Neuronal stem cell (in vitro differentiated cells): ENCODE measurements around the gene CEP112.

Experiments used
- DNase-seq: peaks from one replicate; pipeline ENCODE4 v3.0.0-alpha.2; 2013; ENCODE audit warnings: low spot score
- H2AFZ ChIP-seq: one replicate; pipeline ENCODE4 v1.6.1; 2013; ENCODE audit warnings: mild to moderate bottlenecking, low read length, inconsistent platforms
- H2AK5ac ChIP-seq: 2 replicates; pipeline ENCODE4 v1.6.1; 2013; ENCODE audit warnings: low read depth, mild to moderate bottlenecking, inconsistent platforms, low read length, moderate library complexity, mixed read lengths
- H2BK120ac ChIP-seq: 2 replicates; pipeline ENCODE4 v1.6.1; 2013; ENCODE audit warnings: low read depth, mild to moderate bottlenecking, inconsistent platforms, low read length, moderate library complexity, mixed read lengths
- H2BK12ac ChIP-seq: one replicate; pipeline ENCODE4 v1.6.1; 2013; ENCODE audit warnings: low read length, inconsistent platforms
- H2BK15ac ChIP-seq: 2 replicates; pipeline ENCODE4 v1.6.1; 2013; ENCODE audit warnings: mild to moderate bottlenecking, low read length, inconsistent platforms, mixed read lengths
- H2BK5ac ChIP-seq: one replicate; pipeline ENCODE4 v1.6.1; 2013; ENCODE audit warnings: inconsistent platforms, mild to moderate bottlenecking, low read length, moderate library complexity
- H3K14ac ChIP-seq: one replicate; pipeline ENCODE4 v1.6.1; 2013; ENCODE audit warnings: low read length, inconsistent platforms
- H3K18ac ChIP-seq: 2 replicates; pipeline ENCODE4 v1.6.1; 2013; ENCODE audit warnings: low read length, inconsistent platforms
- H3K23ac ChIP-seq: 2 replicates; pipeline ENCODE4 v1.6.1; 2013; ENCODE audit warnings: low read depth, mild to moderate bottlenecking, mixed read lengths, low read length, inconsistent platforms; ENCODE audit not compliant: poor library complexity
- H3K27ac ChIP-seq: replicated peaks from 3 replicates; pipeline ENCODE4 v1.5.1; 2013; ENCODE audit warnings: low read length, inconsistent platforms
- H3K27me3 ChIP-seq, 3 experiments: 2 replicates each; pipeline ENCODE4 v1.6.1; 2013; ENCODE audit warnings: low read length in 3 of 3, mild to moderate bottlenecking in 2 of 3, inconsistent platforms in 1 of 3, low read depth in 1 of 3, mixed read lengths in 1 of 3, moderate library complexity in 1 of 3; ENCODE audit not compliant: control insufficient read depth in 3 of 3, insufficient read depth in 3 of 3
- H3K36me3 ChIP-seq, 2 donors: replicated peaks in 1 of 2; 2 replicates each; pipeline ENCODE4 v1.6.1; 2013; ENCODE audit warnings: low read length in 2 of 2; ENCODE audit not compliant: control insufficient read depth in 2 of 2, insufficient read depth in 2 of 2
- H3K4ac ChIP-seq: 2 replicates; pipeline ENCODE4 v1.6.1; 2013; ENCODE audit warnings: inconsistent platforms, mild to moderate bottlenecking, low read length, moderate library complexity
- H3K4me1 ChIP-seq, 2 donors: 1 replicate in 1 of 2; 2 replicates in 1 of 2; pipeline ENCODE4 v1.6.1; 2013; ENCODE audit warnings: low read length in 2 of 2, low read depth in 1 of 2; ENCODE audit not compliant: control insufficient read depth in 2 of 2, insufficient read depth in 1 of 2
- H3K4me2 ChIP-seq: one replicate; pipeline ENCODE4 v1.6.1; 2013; ENCODE audit warnings: mild to moderate bottlenecking, low read length, inconsistent platforms; ENCODE audit not compliant: insufficient read depth, poor library complexity, severe bottlenecking
- H3K4me3 ChIP-seq, 2 donors: 2 replicates each; pipeline ENCODE4 v1.5.1; 2013; ENCODE audit warnings: low read length in 2 of 2, mild to moderate bottlenecking in 2 of 2, inconsistent platforms in 1 of 2, moderate library complexity in 1 of 2
- H3K79me1 ChIP-seq: one replicate; pipeline ENCODE4 v1.6.1; 2013; ENCODE audit warnings: low read depth, mild to moderate bottlenecking, inconsistent platforms, low read length, moderate library complexity
- H3K9ac ChIP-seq: one replicate; pipeline ENCODE4 v1.6.1; 2013; ENCODE audit warnings: mild to moderate bottlenecking, low read depth, low read length, inconsistent platforms; ENCODE audit not compliant: poor library complexity
- H3K9me3 ChIP-seq, 2 donors: replicated peaks in 1 of 2; 2 replicates each; pipeline versions ENCODE3 to v1.6.1; 2013; ENCODE audit warnings: low read length in 2 of 2, mild to moderate bottlenecking in 2 of 2, inconsistent platforms in 1 of 2, low read depth in 1 of 2, mixed read lengths in 1 of 2, moderate library complexity in 1 of 2; ENCODE audit not compliant: control insufficient read depth in 2 of 2, insufficient read depth in 1 of 2
- H4K8ac ChIP-seq: one replicate; pipeline ENCODE4 v1.6.1; 2013; ENCODE audit warnings: low read depth, mild to moderate bottlenecking, inconsistent platforms, low read length, moderate library complexity
- H4K91ac ChIP-seq: one replicate; pipeline ENCODE4 v1.6.1; 2013; ENCODE audit warnings: low read length, low read depth, mild to moderate bottlenecking, inconsistent platforms; ENCODE audit not compliant: poor library complexity
- WGBS, 2 donors: extraction: QIAGEN DNeasy Blood & Tissue Kit; methylation state at CpG; one replicate each; pipeline ENCODE4 v1.1.7; 2013; ENCODE audit warnings: missing lambda C conversion rate in 2 of 2, mixed read lengths in 1 of 2; ENCODE audit not compliant: insufficient read length in 2 of 2, insufficient replicate concordance in 1 of 2; ENCODE audit errors: extremely low coverage in 2 of 2; 5-methylcytosine and 5-hydroxymethylcytosine counted together

The CEP112 gene

GRCh38 chr17:65617496-65617895, 574.4 kb downstream of the CEP112 start:
- Histone ChIP-seq H3K79me1 (no peaks in the 10 kb centered on the region), H3K23ac (no peak overlapping the region), H3K27ac (no peak overlapping the region), H2BK12ac (no peak overlapping the region), H4K8ac (no peak overlapping the region), H3K4ac (no peak overlapping the region), H3K14ac (no peak overlapping the region), H2AFZ (no peak overlapping the region), H3K27me3 (no peaks in the 10 kb centered on the region), H2AK5ac (no peak overlapping the region), H2BK5ac (no peak overlapping the region), H3K9ac (no peak overlapping the region), H3K4me2 (no peak overlapping the region), H3K4me3 (peak overlapping the region in 1 of 2 donors; percentile 13), H3K18ac (no peak overlapping the region), H2BK120ac (no peak overlapping the region), H3K9me3 (peaks cover 0 to 4% of the 10 kb centered on the region in 2 donors), H3K4me1 (no peaks in the 10 kb centered on the region), H3K36me3 (no peaks in the 10 kb centered on the region), H2BK15ac (no peak overlapping the region), H4K91ac (no peak overlapping the region)
- no peak for DNase-seq
- WGBS, 2 donors = no CpG with 5 or more reads among the region's 11 CpGs

DNA sequence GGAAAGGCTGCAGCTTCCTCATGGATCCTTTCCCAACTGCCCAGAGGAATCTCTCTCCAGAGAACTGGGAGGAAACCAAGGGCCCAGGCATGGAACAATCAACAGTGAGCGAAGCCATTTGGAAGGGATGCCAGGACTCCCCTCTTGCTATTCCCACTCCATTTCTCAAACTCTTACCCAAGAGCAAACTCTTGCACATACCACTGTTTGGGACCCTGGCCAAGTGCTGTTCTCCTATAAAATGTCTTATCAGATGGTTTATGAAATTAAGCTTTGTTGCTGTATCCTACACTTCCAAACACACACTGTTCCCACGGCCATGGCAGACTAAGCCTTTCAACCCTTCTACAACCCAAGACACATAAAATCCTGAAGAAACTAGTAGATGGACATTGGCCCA, 582.2 kb downstream of the CEP112 start:
- Histone ChIP-seq H2AK5ac (no peak overlapping the region), H3K27me3 (no peaks in the 10 kb centered on the region), H3K4ac (no peak overlapping the region), H2AFZ (no peak overlapping the region), H3K4me1 (no peaks in the 10 kb centered on the region), H3K4me2 (no peak overlapping the region), H3K27ac (no peak overlapping the region), H4K91ac (no peak overlapping the region), H4K8ac (no peak overlapping the region), H3K18ac (no peak overlapping the region), H3K23ac (no peak overlapping the region), H2BK12ac (no peak overlapping the region), H3K9ac (no peak overlapping the region), H3K9me3 (no peaks in the 10 kb centered on the region), H3K36me3 (no peaks in the 10 kb centered on the region), H2BK120ac (no peak overlapping the region), H3K79me1 (no peaks in the 10 kb centered on the region), H3K14ac (no peak overlapping the region), H2BK5ac (no peak overlapping the region), H3K4me3 (no peak overlapping the region), H2BK15ac (no peak overlapping the region)
- no peak for DNase-seq
- no CpG with 5 or more reads among the region's 2 CpGs for WGBS, 2 donors

DNA sequence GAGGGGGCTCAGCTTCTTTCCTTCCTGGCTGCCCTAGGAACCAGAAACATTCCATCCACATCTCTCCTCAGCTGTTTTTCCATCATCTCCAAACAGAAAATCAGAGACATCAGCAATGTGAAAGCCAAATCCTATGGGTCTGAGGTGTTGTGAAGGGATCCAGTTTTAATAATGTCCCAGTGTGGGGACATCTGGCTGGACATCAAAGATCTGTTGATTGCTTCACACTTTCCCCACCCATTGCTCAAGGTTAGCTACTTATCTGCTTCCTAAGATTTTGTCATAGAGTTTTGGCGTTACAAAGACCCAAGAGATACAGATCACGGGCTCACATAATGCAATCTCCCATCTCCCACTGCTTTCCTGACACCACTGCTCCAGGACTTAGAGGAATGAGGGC, 582.6 kb downstream of the CEP112 start:
- Histone ChIP-seq H2BK5ac (no peak overlapping the region), H2BK12ac (no peak overlapping the region), H3K4me3 (no peak overlapping the region), H3K27ac (no peak overlapping the region), H3K4me1 (no peaks in the 10 kb centered on the region), H3K27me3 (no peaks in the 10 kb centered on the region), H3K9ac (no peak overlapping the region), H2BK15ac (no peak overlapping the region), H2BK120ac (no peak overlapping the region), H2AK5ac (no peak overlapping the region), H4K91ac (no peak overlapping the region), H3K36me3 (no peaks in the 10 kb centered on the region), H3K23ac (no peak overlapping the region), H3K4me2 (no peak overlapping the region), H3K4ac (no peak overlapping the region), H3K79me1 (no peaks in the 10 kb centered on the region), H3K18ac (no peak overlapping the region), H3K9me3 (no peaks in the 10 kb centered on the region), H4K8ac (no peak overlapping the region), H3K14ac (no peak overlapping the region), H2AFZ (no peak overlapping the region)
- DNase-seq = no peak
- WGBS, 2 donors = no CpG with 5 or more reads among the region's 2 CpGs

- Histone ChIP-seq H4K8ac (no peak overlapping the region), H3K9me3 (no peaks in the 10 kb centered on the region), H2BK5ac (no peak overlapping the region), H3K27me3 (no peaks in the 10 kb centered on the region), H3K4me1 (peaks cover 3 to 12% of the 10 kb centered on the region in 2 donors), H3K4ac (no peak overlapping the region), H3K4me3 (no peak overlapping the region), H2BK120ac (no peak overlapping the region), H2BK12ac (no peak overlapping the region), H3K14ac (no peak overlapping the region), H3K18ac (no peak overlapping the region), H2AFZ (no peak overlapping the region), H3K9ac (no peak overlapping the region), H2BK15ac (no peak overlapping the region), H3K4me2 (no peak overlapping the region), H3K23ac (no peak overlapping the region), H3K36me3 (no peaks in the 10 kb centered on the region), H4K91ac (no peak overlapping the region), H3K79me1 (no peaks in the 10 kb centered on the region), H2AK5ac (no peak overlapping the region), H3K27ac (no peak overlapping the region)
- no peak for DNase-seq
- no CpG with 5 or more reads among the region's 4 CpGs for WGBS, 2 donors
Measured at GRCh38 chr17:65604070-65604469, 587.9 kb downstream of the CEP112 start.
